AG09309 (cell line): ENCODE measurements around the gene AKT1.

Experiments used
- DNase-seq: peaks from one replicate; pipeline ENCODE4 v3.0.0-alpha.2; 2010; ENCODE audit warnings: low read depth
- H3K4me3 ChIP-seq: 2 replicates; pipeline ENCODE4 v1.5.1; 2011; ENCODE audit warnings: mild to moderate bottlenecking, low read depth, low read length, moderate library complexity; ENCODE audit not compliant: control insufficient read depth
- TF ChIP-seq, protein P1 (sequence below): IDR thresholded peaks from 2 replicates; pipeline ENCODE4 v1.5.1; 2011; ENCODE audit warnings: mild to moderate bottlenecking, low read depth, low read length, inconsistent platforms; ENCODE audit not compliant: insufficient read depth, control insufficient read depth; ENCODE audit errors: missing control alignments

The AKT1 gene

GRCh38 chr14:104792945-104793702 lies 2.4 kb downstream of the AKT1 start:
- no peak overlapping the region for H3K4me3 ChIP-seq
- TF ChIP-seq, protein P1, sequence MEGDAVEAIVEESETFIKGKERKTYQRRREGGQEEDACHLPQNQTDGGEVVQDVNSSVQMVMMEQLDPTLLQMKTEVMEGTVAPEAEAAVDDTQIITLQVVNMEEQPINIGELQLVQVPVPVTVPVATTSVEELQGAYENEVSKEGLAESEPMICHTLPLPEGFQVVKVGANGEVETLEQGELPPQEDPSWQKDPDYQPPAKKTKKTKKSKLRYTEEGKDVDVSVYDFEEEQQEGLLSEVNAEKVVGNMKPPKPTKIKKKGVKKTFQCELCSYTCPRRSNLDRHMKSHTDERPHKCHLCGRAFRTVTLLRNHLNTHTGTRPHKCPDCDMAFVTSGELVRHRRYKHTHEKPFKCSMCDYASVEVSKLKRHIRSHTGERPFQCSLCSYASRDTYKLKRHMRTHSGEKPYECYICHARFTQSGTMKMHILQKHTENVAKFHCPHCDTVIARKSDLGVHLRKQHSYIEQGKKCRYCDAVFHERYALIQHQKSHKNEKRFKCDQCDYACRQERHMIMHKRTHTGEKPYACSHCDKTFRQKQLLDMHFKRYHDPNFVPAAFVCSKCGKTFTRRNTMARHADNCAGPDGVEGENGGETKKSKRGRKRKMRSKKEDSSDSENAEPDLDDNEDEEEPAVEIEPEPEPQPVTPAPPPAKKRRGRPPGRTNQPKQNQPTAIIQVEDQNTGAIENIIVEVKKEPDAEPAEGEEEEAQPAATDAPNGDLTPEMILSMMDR = no peak

DNA sequence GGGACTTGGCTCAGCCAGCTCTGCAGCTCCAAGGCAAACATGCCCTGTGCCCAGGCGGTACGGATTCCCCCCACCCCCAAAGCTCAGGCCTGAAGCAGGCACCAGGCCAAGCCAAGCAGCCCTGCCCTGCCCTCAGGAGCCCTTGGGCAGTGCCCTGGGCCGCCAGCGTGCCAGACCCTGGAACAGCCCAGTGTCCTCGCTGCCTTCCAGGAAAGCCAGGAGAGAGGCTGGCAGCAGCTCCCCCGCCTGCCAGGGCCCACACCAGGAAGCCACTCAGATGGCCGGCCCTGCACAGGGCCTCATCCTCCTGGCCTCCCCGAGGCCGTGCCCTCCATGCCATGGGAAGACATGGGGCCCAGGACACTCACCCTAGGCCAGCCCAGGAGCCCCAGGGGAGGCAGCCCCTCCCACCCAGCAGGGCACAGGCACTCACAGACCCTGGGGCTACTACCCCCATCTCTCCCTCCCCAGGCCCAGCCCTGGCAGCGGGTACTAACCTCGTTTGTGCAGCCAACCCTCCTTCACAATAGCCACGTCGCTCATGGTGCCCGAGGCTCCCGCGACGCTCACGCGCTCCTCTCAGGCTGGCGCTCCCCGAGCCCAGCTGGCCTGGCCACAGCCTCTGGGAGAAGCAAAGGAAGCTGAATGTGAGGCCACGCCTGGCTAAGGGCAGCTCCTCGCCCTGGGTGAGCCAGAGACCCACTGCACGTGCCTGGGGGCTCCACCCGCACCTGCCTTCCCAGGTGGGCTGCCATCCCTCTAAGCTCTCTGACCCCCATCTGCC lies 3.3 kb downstream of the AKT1 start:
- TF ChIP-seq, protein P1 = no peak
- no peak overlapping the region for H3K4me3 ChIP-seq
- DNase-seq = no peak

More at GRCh38 chr14:104792945-104793702, 2.4 kb downstream of the AKT1 start:
- no peak for DNase-seq

GRCh38 chr14:104791425-104791824 lies 4.1 kb downstream of the AKT1 start:
- DNase-seq = no peak

GRCh38 chr14:104789752-104790743 lies 5.5 kb downstream of the AKT1 start:
- no peak for DNase-seq
- TF ChIP-seq, protein P1 = no peak
- no peak overlapping the region for H3K4me3 ChIP-seq

More at GRCh38 chr14:104791425-104791824, 4.1 kb downstream of the AKT1 start:
- TF ChIP-seq, protein P1 = no peak
- no peak overlapping the region for H3K4me3 ChIP-seq

GRCh38 chr14:104788873-104789663 lies 6.5 kb downstream of the AKT1 start:
- no peak for DNase-seq
- TF ChIP-seq, protein P1 = no peak
- no peak overlapping the region for H3K4me3 ChIP-seq
